ENCODE results near the gene VPS39. TPM values are rescaled to one million over a fixed set of nuclear protein-coding genes. Genes with fewer than 3 reads are reported as not detected.

VPS39 gene
- total RNA-seq, 3 donors from 2014 or later (not counting 1 experiment from before 2014, with no cell fraction given) = 104 to 115 (median 112) TPM

- H3K27ac Mint-ChIP-seq = no peak overlapping the region
- H3K36me3 ChIP-seq (ENCODE audit: control insufficient read depth, insufficient read depth, low read length) = peaks cover 80% of the 10 kb centered on the region
- intact Hi-C loops (cut with micrococcal nuclease) = no loop called here
- no peak for ATAC-seq
- no peaks in the 10 kb centered on the region for H3K9me3 Mint-ChIP-seq
- 97% methylated on average over 5 of the region's 6 CpGs for WGBS (ENCODE audit: insufficient coverage)
- no peak overlapping the region for H3K27ac ChIP-seq (ENCODE audit: low read length)
- H3K4me1 Mint-ChIP-seq = no peaks in the 10 kb centered on the region
- H3K36me3 Mint-ChIP-seq = peaks cover 37% of the 10 kb centered on the region
- H3K9me3 ChIP-seq (ENCODE audit: control insufficient read depth, insufficient read depth, low read length) = no peaks in the 10 kb centered on the region
- no peak overlapping the region for H3K4me3 Mint-ChIP-seq
- no peaks in the 10 kb centered on the region for H3K27me3 ChIP-seq (ENCODE audit: control insufficient read depth, insufficient read depth, low read length)
- no peak for TF ChIP-seq CTCF (IDR thresholded peaks at IDR 0.05)
- no peak for DNase-seq
- H3K4me3 ChIP-seq (ENCODE audit: low read length) = no peak overlapping the region
- no peaks in the 10 kb centered on the region for H3K4me1 ChIP-seq (ENCODE audit: control insufficient read depth, insufficient read depth, low read length)
- no peaks in the 10 kb centered on the region for H3K27me3 Mint-ChIP-seq (ENCODE audit: low read depth in 2 of 2)
These were observed 25.7 kb downstream of the VPS39 start for GRCh38 chr15:42182328-42182886.

- no peak overlapping the region for H3K27ac Mint-ChIP-seq
- H3K36me3 ChIP-seq (ENCODE audit: control insufficient read depth, insufficient read depth, low read length) = peaks cover 70% of the 10 kb centered on the region
These were observed 30.0 kb downstream of the VPS39 start for GRCh38 chr15:42178056-42178455.

GRCh38 chr15:42175671-42176070 is 32.4 kb downstream of the VPS39 start:
- DNase-seq (no peak), ATAC-seq (no peak)
- Histone ChIP-seq H3K36me3 (ENCODE audit: control insufficient read depth, insufficient read depth, low read length) (peaks cover 69% of the 10 kb centered on the region), H3K4me1 (ENCODE audit: control insufficient read depth, insufficient read depth, low read length) (no peaks in the 10 kb centered on the region), H3K9me3 (ENCODE audit: control insufficient read depth, insufficient read depth, low read length) (no peaks in the 10 kb centered on the region), H3K27me3 (ENCODE audit: control insufficient read depth, insufficient read depth, low read length) (no peaks in the 10 kb centered on the region), H3K27ac (ENCODE audit: low read length) (no peak overlapping the region), H3K4me3 (ENCODE audit: low read length) (no peak overlapping the region)
- TF ChIP-seq CTCF (IDR thresholded peaks at IDR 0.05) = no peak
- no peaks in the 10 kb centered on the region for H3K9me3 Mint-ChIP-seq
- intact Hi-C loops (cut with micrococcal nuclease) = no loop called here
- 89% methylated on average over 5 of the region's 5 CpGs for WGBS (ENCODE audit: insufficient coverage)
- peaks cover 25% of the 10 kb centered on the region for H3K36me3 Mint-ChIP-seq
- H3K27me3 Mint-ChIP-seq (ENCODE audit: low read depth in 2 of 2) = no peaks in the 10 kb centered on the region
- no peak overlapping the region for H3K4me3 Mint-ChIP-seq
- peaks cover 5 to 8% of the 10 kb centered on the region in 2 donors for H3K4me1 Mint-ChIP-seq
- no peak overlapping the region for H3K27ac Mint-ChIP-seq

More at GRCh38 chr15:42178056-42178455, 30.0 kb downstream of the VPS39 start:
- Mint-ChIP-seq H3K27me3 (ENCODE audit: low read depth in 2 of 2) (no peaks in the 10 kb centered on the region), H3K4me1 (no peaks in the 10 kb centered on the region), H3K36me3 (peaks cover 24% of the 10 kb centered on the region), H3K9me3 (no peaks in the 10 kb centered on the region), H3K4me3 (no peak overlapping the region)
- no peak for ATAC-seq
- no peak for DNase-seq
- no peak for TF ChIP-seq CTCF (IDR thresholded peaks at IDR 0.05)
- H3K27ac ChIP-seq (ENCODE audit: low read length) = no peak overlapping the region
- H3K9me3 ChIP-seq (ENCODE audit: control insufficient read depth, insufficient read depth, low read length) = no peaks in the 10 kb centered on the region
- no peak overlapping the region for H3K4me3 ChIP-seq (ENCODE audit: low read length)
- H3K27me3 ChIP-seq (ENCODE audit: control insufficient read depth, insufficient read depth, low read length) = no peaks in the 10 kb centered on the region
- WGBS (ENCODE audit: insufficient coverage) = 100% methylated on average over 2 of the region's 2 CpGs
- intact Hi-C loops (cut with micrococcal nuclease) = no loop called here
- no peaks in the 10 kb centered on the region for H3K4me1 ChIP-seq (ENCODE audit: control insufficient read depth, insufficient read depth, low read length)

- no peak overlapping the region for H3K4me3 ChIP-seq (ENCODE audit: low read length)
- ATAC-seq (no peak), DNase-seq (no peak)
- Mint-ChIP-seq H3K27ac (no peak overlapping the region), H3K27me3 (ENCODE audit: low read depth in 2 of 2) (no peaks in the 10 kb centered on the region), H3K36me3 (peaks cover 8% of the 10 kb centered on the region), H3K4me1 (peaks cover 5 to 8% of the 10 kb centered on the region in 2 donors), H3K9me3 (no peaks in the 10 kb centered on the region), H3K4me3 (no peak overlapping the region)
- H3K4me1 ChIP-seq (ENCODE audit: control insufficient read depth, insufficient read depth, low read length) = no peaks in the 10 kb centered on the region
- H3K9me3 ChIP-seq (ENCODE audit: control insufficient read depth, insufficient read depth, low read length) = no peaks in the 10 kb centered on the region
- peaks cover 68% of the 10 kb centered on the region for H3K36me3 ChIP-seq (ENCODE audit: control insufficient read depth, insufficient read depth, low read length)
- no peaks in the 10 kb centered on the region for H3K27me3 ChIP-seq (ENCODE audit: control insufficient read depth, insufficient read depth, low read length)
- WGBS (ENCODE audit: insufficient coverage) = 94% methylated on average over 5 of the region's 5 CpGs
- H3K27ac ChIP-seq (ENCODE audit: low read length) = no peak overlapping the region
- intact Hi-C loops (cut with micrococcal nuclease) = no loop called here
- TF ChIP-seq CTCF (IDR thresholded peaks at IDR 0.05) = no peak
These were observed 35.6 kb downstream of the VPS39 start for GRCh38 chr15:42172475-42172874.
